ENCODE data around the gene CCDC158. TPM values are rescaled to one million over a fixed set of nuclear protein-coding genes. Genes with fewer than 3 reads are reported as not detected.

CCDC158 gene
- total RNA-seq, 1 donor from 2014 or later, result 0.64 TPM

GRCh38 chr4:76280488-76281441 lies 140.2 kb downstream of the CCDC158 start:
- Histone ChIP-seq H3K4me1 (no peaks in the 10 kb centered on the region), H3K27ac (no peak overlapping the region), H3K36me3 (no peaks in the 10 kb centered on the region), H3K27me3 (no peaks in the 10 kb centered on the region), H3K9me3 (no peaks in the 10 kb centered on the region), H3K4me3 (no peak overlapping the region)
- no peak for DNase-seq
- TF ChIP-seq CTCF (IDR thresholded peaks at IDR 0.05), result no peak
- ATAC-seq, result no peak
- intact Hi-C loops (cut with DNase I), result no loop called here

- ATAC-seq, result no peak
- no peak for DNase-seq
- no peaks in the 10 kb centered on the region for H3K4me1 ChIP-seq
- no peaks in the 10 kb centered on the region for H3K27me3 ChIP-seq
- intact Hi-C loops (cut with DNase I), result no loop called here
- H3K4me3 ChIP-seq, result no peak overlapping the region
- H3K9me3 ChIP-seq, result no peaks in the 10 kb centered on the region
- no peaks in the 10 kb centered on the region for H3K36me3 ChIP-seq
- TF ChIP-seq CTCF (IDR thresholded peaks at IDR 0.05), result peak; percentile 10
- H3K27ac ChIP-seq, result no peak overlapping the region
Observed at GRCh38 chr4:76279462-76279861, 141.5 kb downstream of the CCDC158 start.

- Histone ChIP-seq H3K27ac (no peak overlapping the region), H3K9me3 (no peaks in the 10 kb centered on the region), H3K36me3 (no peaks in the 10 kb centered on the region), H3K4me1 (no peaks in the 10 kb centered on the region), H3K27me3 (no peaks in the 10 kb centered on the region), H3K4me3 (no peak overlapping the region)
- intact Hi-C loops (cut with DNase I), result no loop called here
- ATAC-seq (no peak), DNase-seq (no peak)
- TF ChIP-seq CTCF (IDR thresholded peaks at IDR 0.05), result no peak
Observed at GRCh38 chr4:76278583-76278982, 142.4 kb downstream of the CCDC158 start.

- H3K9me3 ChIP-seq, result no peaks in the 10 kb centered on the region
- intact Hi-C loops (cut with DNase I), result no loop called here
- no peaks in the 10 kb centered on the region for H3K36me3 ChIP-seq
- no peak for ATAC-seq
- DNase-seq, result no peak
- no peak for TF ChIP-seq CTCF (IDR thresholded peaks at IDR 0.05)
- H3K4me1 ChIP-seq, result no peaks in the 10 kb centered on the region
- H3K4me3 ChIP-seq, result no peak overlapping the region
- H3K27ac ChIP-seq, result no peak overlapping the region
- H3K27me3 ChIP-seq, result no peaks in the 10 kb centered on the region
Observed at GRCh38 chr4:76277667-76278066, 143.3 kb downstream of the CCDC158 start.

- no peaks in the 10 kb centered on the region for H3K4me1 ChIP-seq
- no peak overlapping the region for H3K4me3 ChIP-seq
- no peak for TF ChIP-seq CTCF (IDR thresholded peaks at IDR 0.05)
- ATAC-seq (no peak), DNase-seq (no peak)
- H3K36me3 ChIP-seq, result no peaks in the 10 kb centered on the region
- H3K27me3 ChIP-seq, result no peaks in the 10 kb centered on the region
- no peak overlapping the region for H3K27ac ChIP-seq
- intact Hi-C loops (cut with DNase I), result no loop called here
- no peaks in the 10 kb centered on the region for H3K9me3 ChIP-seq
Observed at GRCh38 chr4:76276813-76277212, 144.1 kb downstream of the CCDC158 start.

Measured in upper lobe of right lung (tissue), 1 donor.